ENCODE measurements around the gene RPL41. TPM values are rescaled to one million over a fixed set of nuclear protein-coding genes. Genes with fewer than 3 reads are reported as not detected.

The RPL41 gene
- total and polyA plus RNA-seq, 9 of the 15 experiments (the other 6 are each of a cell fraction or from before 2014, with no cell fraction given) = 3,403 to 11,276 (median 5,604) TPM

- TF ChIP-seq ZNF318 (IDR thresholded peaks at IDR 0.05; ENCODE audit: borderline replicate concordance in 1 of 2, low read depth in 1 of 2) (no peak), DACH1 (IDR thresholded peaks at IDR 0.05; ENCODE audit: partially characterized antibody) (no peak), NCOA2 (IDR thresholded peaks at IDR 0.05; ENCODE audit: partially characterized antibody in 2 of 2) (no peak), ZNF121 (CRISPR knock-in tag; conservative IDR thresholded peaks at IDR 0.05) (no peak), NFATC3 (IDR thresholded peaks at IDR 0.05) (no peak), CBX8 (IDR thresholded peaks at IDR 0.05; ENCODE audit: borderline replicate concordance, extremely low read depth, low read depth, low read length, poor library complexity, severe bottlenecking) (no peak), ZBTB5 (IDR thresholded peaks at IDR 0.05) (peak; percentile 70; the same call in 1 of the 2 replicates), ILK (tag; IDR thresholded peaks at IDR 0.05; ENCODE audit: borderline replicate concordance, low read depth) (no peak), SRSF9 (IDR thresholded peaks at IDR 0.05; ENCODE audit: borderline replicate concordance, low read depth, low read length) (no peak), POLR2G (IDR thresholded peaks at IDR 0.05; ENCODE audit: low read depth, low read length) (peak; percentile 96), ZNF146 (CRISPR knock-in tag; IDR thresholded peaks at IDR 0.05; ENCODE audit: unreplicated experiment) (peak; percentile 6), BCL6 (CRISPR knock-in tag; IDR thresholded peaks at IDR 0.05) (no peak)
- TF ChIP-seq, protein P1, sequence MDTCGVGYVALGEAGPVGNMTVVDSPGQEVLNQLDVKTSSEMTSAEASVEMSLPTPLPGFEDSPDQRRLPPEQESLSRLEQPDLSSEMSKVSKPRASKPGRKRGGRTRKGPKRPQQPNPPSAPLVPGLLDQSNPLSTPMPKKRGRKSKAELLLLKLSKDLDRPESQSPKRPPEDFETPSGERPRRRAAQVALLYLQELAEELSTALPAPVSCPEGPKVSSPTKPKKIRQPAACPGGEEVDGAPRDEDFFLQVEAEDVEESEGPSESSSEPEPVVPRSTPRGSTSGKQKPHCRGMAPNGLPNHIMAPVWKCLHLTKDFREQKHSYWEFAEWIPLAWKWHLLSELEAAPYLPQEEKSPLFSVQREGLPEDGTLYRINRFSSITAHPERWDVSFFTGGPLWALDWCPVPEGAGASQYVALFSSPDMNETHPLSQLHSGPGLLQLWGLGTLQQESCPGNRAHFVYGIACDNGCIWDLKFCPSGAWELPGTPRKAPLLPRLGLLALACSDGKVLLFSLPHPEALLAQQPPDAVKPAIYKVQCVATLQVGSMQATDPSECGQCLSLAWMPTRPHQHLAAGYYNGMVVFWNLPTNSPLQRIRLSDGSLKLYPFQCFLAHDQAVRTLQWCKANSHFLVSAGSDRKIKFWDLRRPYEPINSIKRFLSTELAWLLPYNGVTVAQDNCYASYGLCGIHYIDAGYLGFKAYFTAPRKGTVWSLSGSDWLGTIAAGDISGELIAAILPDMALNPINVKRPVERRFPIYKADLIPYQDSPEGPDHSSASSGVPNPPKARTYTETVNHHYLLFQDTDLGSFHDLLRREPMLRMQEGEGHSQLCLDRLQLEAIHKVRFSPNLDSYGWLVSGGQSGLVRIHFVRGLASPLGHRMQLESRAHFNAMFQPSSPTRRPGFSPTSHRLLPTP (IDR thresholded peaks at IDR 0.05; ENCODE audit: borderline replicate concordance, extremely low read depth, insufficient read length) = no peak
Observed at GRCh38 chr12:56104109-56104814, 12.2 kb upstream of the RPL41 start, which contains the start of gene PA2G4 (continued).

Data from K562 (cell line).